GM23248 (cell line): ENCODE results near the gene ANKRD39. TPM values are rescaled to one million over a fixed set of nuclear protein-coding genes. Genes with fewer than 3 reads are reported as not detected.

Source experiments
- DNase-seq: peaks from one replicate; pipeline ENCODE4 v3.0.0-alpha.2; 2015
- H2AFZ ChIP-seq: fragments of 200-600 bp; sonication (generic); 2 replicates; pipeline ENCODE4 v1.6.1; 2016; ENCODE audit warnings: antibody characterized with exemption
- H3F3A ChIP-seq: fragments of 200-600 bp; sonication (generic); 2 replicates; pipeline ENCODE4 v1.6.1; 2016; ENCODE audit warnings: mild to moderate bottlenecking, antibody characterized with exemption, mixed run types; ENCODE audit not compliant: insufficient read depth
- H3K27ac ChIP-seq: fragments of 200-600 bp; sonication (generic); 2 replicates; pipeline ENCODE4 v1.5.1; 2016; ENCODE audit warnings: mild to moderate bottlenecking
- H3K27me3 ChIP-seq: fragments of 200-600 bp; sonication (generic); replicated peaks from 2 replicates; pipeline ENCODE4 v1.6.1; 2016; ENCODE audit warnings: mild to moderate bottlenecking; ENCODE audit not compliant: insufficient read depth
- H3K36me3 ChIP-seq: fragments of 200-600 bp; sonication (generic); 2 replicates; pipeline ENCODE4 v1.6.1; 2016; ENCODE audit warnings: low read depth, mild to moderate bottlenecking
- H3K4me1 ChIP-seq: fragments of 200-600 bp; sonication (generic); 2 replicates; pipeline ENCODE4 v1.6.1; 2016; ENCODE audit warnings: mild to moderate bottlenecking; ENCODE audit not compliant: insufficient read depth
- H3K4me2 ChIP-seq: fragments of 200-600 bp; sonication (generic); one replicate; pipeline ENCODE4 v1.6.1; 2016; ENCODE audit warnings: mild to moderate bottlenecking; ENCODE audit not compliant: unreplicated experiment
- H3K4me3 ChIP-seq: fragments of 200-600 bp; sonication (generic); 2 replicates; pipeline ENCODE4 v1.5.1; 2016; ENCODE audit warnings: mild to moderate bottlenecking
- H3K79me2 ChIP-seq: fragments of 200-600 bp; sonication (generic); 2 replicates; pipeline ENCODE4 v1.6.1; 2016; ENCODE audit warnings: mild to moderate bottlenecking; ENCODE audit not compliant: insufficient read depth
- H3K9ac ChIP-seq: fragments of 200-600 bp; sonication (generic); 2 replicates; pipeline ENCODE4 v1.6.1; 2016; ENCODE audit warnings: mild to moderate bottlenecking
- H3K9me2 ChIP-seq: fragments of 200-600 bp; sonication (generic); 2 replicates; pipeline ENCODE4 v1.6.1; 2016; ENCODE audit warnings: mixed run types, mild to moderate bottlenecking, moderate library complexity; ENCODE audit not compliant: insufficient read depth
- H3K9me3 ChIP-seq: fragments of 200-600 bp; sonication (generic); one replicate; pipeline ENCODE4 v1.6.1; 2017; ENCODE audit warnings: low read depth
- H4K20me1 ChIP-seq: fragments of 200-600 bp; sonication (generic); 2 replicates; pipeline ENCODE4 v1.6.0; 2016; ENCODE audit not compliant: insufficient read depth
- EZH2 ChIP-seq: fragments of 200-600 bp; sonication (generic); IDR thresholded peaks from 2 replicates; pipeline ENCODE4 v1.6.1; 2018; ENCODE audit warnings: antibody characterized with exemption, mild to moderate bottlenecking; ENCODE audit not compliant: insufficient read depth, poor library complexity, severe bottlenecking
- EZH2phosphoT487 ChIP-seq: fragments of 200-600 bp; sonication (generic); IDR thresholded peaks from 2 replicates; pipeline ENCODE4 v1.6.1; 2018; ENCODE audit warnings: antibody characterized with exemption, moderate library complexity, mild to moderate bottlenecking, low read depth; ENCODE audit not compliant: insufficient read depth
- WGBS, 2 experiments: methylation state at CpG; one replicate each; pipeline ENCODE4 v1.1.6; 2015 to 2017; ENCODE audit warnings: low lambda C conversion rate in 2 of 2, low coverage in 1 of 2; ENCODE audit errors: missing lambda C conversion rate in 2 of 2; 5-methylcytosine and 5-hydroxymethylcytosine counted together
- in situ Hi-C: fragments of 300-500 bp; cut with MboI; formaldehyde crosslinking; loops from 2 replicates; pipeline ENCODE4 v1.15.0; 2020
- polyA plus RNA-seq: library from polyadenylated mRNA; unstranded; fragments of >200 nt; fragmentation: Nextera tagmentation; extraction: Ambion mirVana; gene quantifications from 2 replicates; pipeline ENCODE4 v1.2.1, GENCODE V29; 2016
- total RNA-seq: library from RNA; depleted of rRNA; stranded (reverse); fragments of >200 nt; shearing (Covaris generic); gene quantifications from 2 replicates; pipeline ENCODE4 v1.2.3, GENCODE V29; 2014

The ANKRD39 gene
- total and polyA plus RNA-seq, 2 experiments from 2014 or later = 10.9 to 12.3 TPM

GRCh38 chr2:96810783-96811192 lies 47.0 kb downstream of the ANKRD39 start:
- H3K4me1 ChIP-seq = peaks cover 7% of the 10 kb centered on the region; the same call in 1 of the 2 replicates
- H4K20me1 ChIP-seq = no peaks in the 10 kb centered on the region
- in situ Hi-C loops = no loop called here
- H3K9ac ChIP-seq = no peak overlapping the region
- no peaks in the 10 kb centered on the region for H3K9me2 ChIP-seq
- H2AFZ ChIP-seq = no peak overlapping the region
- no peaks in the 10 kb centered on the region for H3K79me2 ChIP-seq
- H3F3A ChIP-seq = 0 out of 2 replicates have a peak, but pooled peaks cover 8% of the 10 kb centered on the region
- no peaks in the 10 kb centered on the region for H3K27me3 ChIP-seq
- DNase-seq = no peak
- H3K27ac ChIP-seq = no peak overlapping the region
- H3K4me3 ChIP-seq = no peak overlapping the region
- no peak for TF ChIP-seq EZH2phosphoT487
- TF ChIP-seq EZH2 = no peak
- no peaks in the 10 kb centered on the region for H3K9me3 ChIP-seq
- no peaks in the 10 kb centered on the region for H3K36me3 ChIP-seq
- 95 to 96% methylated on average over 5 of the region's 5 CpGs for WGBS, 2 experiments
- H3K4me2 ChIP-seq = no peak overlapping the region

GRCh38 chr2:96809951-96810782 lies 47.6 kb downstream of the ANKRD39 start:
- Histone ChIP-seq H3K4me1 (peaks cover 7% of the 10 kb centered on the region; the same call in 1 of the 2 replicates), H3K4me2 (no peak overlapping the region), H3K36me3 (no peaks in the 10 kb centered on the region), H2AFZ (no peak overlapping the region), H4K20me1 (no peaks in the 10 kb centered on the region), H3K27me3 (no peaks in the 10 kb centered on the region), H3K79me2 (no peaks in the 10 kb centered on the region), H3K27ac (no peak overlapping the region), H3F3A (0 out of 2 replicates have a peak, but pooled peaks cover 4% of the 10 kb centered on the region), H3K9me2 (no peaks in the 10 kb centered on the region), H3K9ac (no peak overlapping the region), H3K4me3 (no peak overlapping the region), H3K9me3 (no peaks in the 10 kb centered on the region)
- 86 to 89% methylated on average over 12 of the region's 12 CpGs for WGBS, 2 experiments
- DNase-seq = no peak
- in situ Hi-C loops = no loop called here
- TF ChIP-seq EZH2phosphoT487 (no peak), EZH2 (no peak)

- Histone ChIP-seq H3F3A (no peaks in the 10 kb centered on the region), H3K27ac (no peak overlapping the region), H3K9me3 (no peaks in the 10 kb centered on the region), H3K9ac (no peak overlapping the region), H4K20me1 (no peaks in the 10 kb centered on the region), H3K4me3 (no peak overlapping the region), H3K4me1 (peaks cover 7% of the 10 kb centered on the region; the same call in 1 of the 2 replicates), H3K36me3 (no peaks in the 10 kb centered on the region), H3K27me3 (no peaks in the 10 kb centered on the region), H3K9me2 (no peaks in the 10 kb centered on the region), H2AFZ (no peak overlapping the region), H3K79me2 (no peaks in the 10 kb centered on the region), H3K4me2 (no peak overlapping the region)
- in situ Hi-C loops = no loop called here
- no peak for TF ChIP-seq EZH2phosphoT487
- TF ChIP-seq EZH2 = no peak
- no peak for DNase-seq
- WGBS, 2 experiments = 85 to 88% methylated on average over 13 of the region's 13 CpGs
Measured at GRCh38 chr2:96809216-96809882, 48.5 kb downstream of the ANKRD39 start.

- no peak overlapping the region for H3K4me3 ChIP-seq
- no peaks in the 10 kb centered on the region for H3K79me2 ChIP-seq
- H3K27me3 ChIP-seq = no peaks in the 10 kb centered on the region
- H3K9me3 ChIP-seq = no peaks in the 10 kb centered on the region
- in situ Hi-C loops = no loop called here
- H3K4me2 ChIP-seq = no peak overlapping the region
- H3F3A ChIP-seq = no peaks in the 10 kb centered on the region
- H2AFZ ChIP-seq = no peak overlapping the region
- no peaks in the 10 kb centered on the region for H3K9me2 ChIP-seq
- H4K20me1 ChIP-seq = no peaks in the 10 kb centered on the region
- no peaks in the 10 kb centered on the region for H3K36me3 ChIP-seq
- DNase-seq = no peak
- peaks cover 7% of the 10 kb centered on the region; the same call in 1 of the 2 replicates for H3K4me1 ChIP-seq
- H3K27ac ChIP-seq = no peak overlapping the region
- TF ChIP-seq EZH2phosphoT487 = no peak
- no peak for TF ChIP-seq EZH2
- H3K9ac ChIP-seq = no peak overlapping the region
- 82 to 83% methylated on average over 10 of the region's 10 CpGs for WGBS, 2 experiments
Measured at GRCh38 chr2:96808176-96808837, 49.5 kb downstream of the ANKRD39 start.
